GM19372 (cell line): ENCODE data around the gene BEND7.
"Not testable (repeated sequence)": the region's sequence is repeated elsewhere in the genome, so short reads cannot be mapped to it uniquely, and the experiment has no call there.

ENCODE experiments used
- ATAC-seq: cut with Tn5 transposase; IDR thresholded peaks from one replicate; pipeline ENCODE4 v1.9.1; 2021; ENCODE audit warnings: mild to moderate bottlenecking, low read depth, moderate library complexity; ENCODE audit not compliant: unreplicated experiment

Gene BEND7

GRCh38 chr10:13528875-13529713 lies at the start of gene BEND7:
Gene BEND7, minus strand, starts transcription at chr10:13529014. Its CDS starts 481 bp downstream, at chr10:13528533.
- no peak for ATAC-seq

- no peak for ATAC-seq
Observed at GRCh38 chr10:13573960-13574359, 45.1 kb upstream of the BEND7 start.

GRCh38 chr10:13571541-13571940 lies 42.7 kb upstream of the BEND7 start:
- no peak for ATAC-seq

GRCh38 chr10:13567030-13567429 lies 38.2 kb upstream of the BEND7 start:
- ATAC-seq = no peak

GRCh38 chr10:13564576-13564975 lies 35.8 kb upstream of the BEND7 start:
- no peak for ATAC-seq

GRCh38 chr10:13563481-13564445 lies 34.9 kb upstream of the BEND7 start:
- no peak for ATAC-seq

- ATAC-seq = no peak
Observed at GRCh38 chr10:13560597-13560996, 31.8 kb upstream of the BEND7 start.

GRCh38 chr10:13559124-13559700 lies 30.4 kb upstream of the BEND7 start:
- no peak for ATAC-seq

- no peak for ATAC-seq
Observed at GRCh38 chr10:13555884-13556510, 27.2 kb upstream of the BEND7 start.

- ATAC-seq = no peak
Observed at GRCh38 chr10:13550802-13551201, 22.0 kb upstream of the BEND7 start.

GRCh38 chr10:13542533-13542932 lies 13.7 kb upstream of the BEND7 start:
- no peak for ATAC-seq

- not testable (repeated sequence) for ATAC-seq
Observed at GRCh38 chr10:13537985-13538384, 9.2 kb upstream of the BEND7 start.

GRCh38 chr10:13536674-13537366 lies 8.0 kb upstream of the BEND7 start:
- ATAC-seq = no peak

GRCh38 chr10:13535346-13535745 lies 6.5 kb upstream of the BEND7 start:
- no peak for ATAC-seq

GRCh38 chr10:13529714-13529973 lies 830 bp upstream of the BEND7 start:
- no peak for ATAC-seq

GRCh38 chr10:13528123-13528874 lies 515 bp downstream of the BEND7 start:
- ATAC-seq = no peak

- no peak for ATAC-seq
Observed at GRCh38 chr10:13527864-13528122, 1.0 kb downstream of the BEND7 start.

GRCh38 chr10:13526948-13527863 lies 1.6 kb downstream of the BEND7 start:
- no peak for ATAC-seq

- no peak for ATAC-seq
Observed at GRCh38 chr10:13525663-13526062, 3.2 kb downstream of the BEND7 start.
